ENCODE measurements around the gene RASSF8.

DNA sequence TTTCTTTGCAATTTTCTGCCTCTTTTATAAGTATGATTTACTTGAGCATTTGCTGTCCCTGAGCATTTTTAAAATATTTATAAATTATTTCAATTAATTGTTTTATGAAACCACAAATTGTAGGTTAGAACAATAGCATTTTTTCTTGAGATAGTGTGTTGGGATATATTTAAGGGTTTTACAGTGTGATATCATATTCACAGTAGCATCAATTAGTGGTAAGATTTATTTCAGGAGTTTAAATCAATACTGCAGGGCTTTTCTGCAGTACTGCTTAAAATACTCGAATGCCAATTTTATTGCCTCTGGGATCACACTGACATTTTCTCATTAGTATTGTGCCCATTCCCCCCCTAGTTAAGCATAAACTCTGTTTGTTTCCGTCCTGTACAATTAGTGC lies 84.2 kb downstream of the RASSF8 start:
- TF ChIP-seq EP300 (IDR thresholded peaks at IDR 0.05; ENCODE audit: borderline replicate concordance in 1 of 2, low read depth in 2 of 2, low read length in 2 of 2) (no peak), POLR2A (IDR thresholded peaks at IDR 0.05; ENCODE audit: control extremely low read depth in 1 of 2, low read depth in 2 of 2, low read length in 2 of 2) (no peak), SIN3A (conservative IDR thresholded peaks at IDR 0.05 in 1 of 2, IDR thresholded peaks at IDR 0.05 in 1 of 2; ENCODE audit: low read depth in 1 of 2, low read length in 2 of 2) (no peak), POLR2AphosphoS5 (IDR thresholded peaks at IDR 0.05; ENCODE audit: low read depth, low read length) (no peak), SP1 (IDR thresholded peaks at IDR 0.05; ENCODE audit: low read depth, low read length) (no peak), USF2 (IDR thresholded peaks at IDR 0.05; ENCODE audit: low read length) (no peak), EZH2 (IDR thresholded peaks at IDR 0.05; ENCODE audit: low read depth, low read length, severe bottlenecking) (no peak), CEBPB (IDR thresholded peaks at IDR 0.05; ENCODE audit: low read depth, low read length) (no peak), YY1 (IDR thresholded peaks at IDR 0.05; ENCODE audit: low read depth, low read length) (no peak), FOSL1 (IDR thresholded peaks at IDR 0.05; ENCODE audit: insufficient read depth, low read depth, low read length) (no peak), BRCA1 (IDR thresholded peaks at IDR 0.05; ENCODE audit: low read depth, low read length) (no peak)
- TF ChIP-seq, protein P1, sequence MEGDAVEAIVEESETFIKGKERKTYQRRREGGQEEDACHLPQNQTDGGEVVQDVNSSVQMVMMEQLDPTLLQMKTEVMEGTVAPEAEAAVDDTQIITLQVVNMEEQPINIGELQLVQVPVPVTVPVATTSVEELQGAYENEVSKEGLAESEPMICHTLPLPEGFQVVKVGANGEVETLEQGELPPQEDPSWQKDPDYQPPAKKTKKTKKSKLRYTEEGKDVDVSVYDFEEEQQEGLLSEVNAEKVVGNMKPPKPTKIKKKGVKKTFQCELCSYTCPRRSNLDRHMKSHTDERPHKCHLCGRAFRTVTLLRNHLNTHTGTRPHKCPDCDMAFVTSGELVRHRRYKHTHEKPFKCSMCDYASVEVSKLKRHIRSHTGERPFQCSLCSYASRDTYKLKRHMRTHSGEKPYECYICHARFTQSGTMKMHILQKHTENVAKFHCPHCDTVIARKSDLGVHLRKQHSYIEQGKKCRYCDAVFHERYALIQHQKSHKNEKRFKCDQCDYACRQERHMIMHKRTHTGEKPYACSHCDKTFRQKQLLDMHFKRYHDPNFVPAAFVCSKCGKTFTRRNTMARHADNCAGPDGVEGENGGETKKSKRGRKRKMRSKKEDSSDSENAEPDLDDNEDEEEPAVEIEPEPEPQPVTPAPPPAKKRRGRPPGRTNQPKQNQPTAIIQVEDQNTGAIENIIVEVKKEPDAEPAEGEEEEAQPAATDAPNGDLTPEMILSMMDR (IDR thresholded peaks at IDR 0.05; ENCODE audit: control extremely low read depth in 1 of 3, insufficient read depth in 1 of 3, low read depth in 1 of 3, low read length in 3 of 3): no peak
